Hematopoietic multipotent progenitor cell treated with erythropoietin and hydrocortisone succinate and interleukin-3 and kit ligand, for 15 days (in vitro differentiated cells): ENCODE data around the gene MEOX1.

Experiments
- DNase-seq: peaks from one replicate; pipeline ENCODE4 v3.0.0-alpha.2; 2015; ENCODE audit warnings: low spot score

Gene MEOX1

DNA sequence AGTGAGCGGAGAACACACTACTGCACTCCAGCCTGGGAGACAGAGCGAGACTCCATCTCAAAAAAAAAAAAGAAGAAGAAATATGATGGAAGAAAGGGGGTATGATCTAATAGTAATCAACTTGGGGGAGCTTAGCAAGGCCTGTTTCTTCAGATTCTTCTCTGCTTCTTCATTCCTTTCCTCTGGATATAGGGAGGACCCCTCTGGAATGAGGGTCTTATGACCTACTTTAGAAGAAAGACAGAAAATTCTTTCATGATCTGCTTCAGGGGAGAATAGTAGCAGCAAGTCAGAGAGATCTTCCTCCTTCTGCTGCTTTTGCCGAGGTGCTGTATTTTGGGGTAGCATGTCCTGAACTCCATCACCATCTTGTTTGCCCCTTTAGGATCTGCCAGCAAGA is 70.7 kb downstream of the MEOX1 start:
- DNase-seq = no peak
